Keratinocyte (primary cell): ENCODE results near the gene USP37. TPM values are rescaled to one million over a fixed set of nuclear protein-coding genes. Genes with fewer than 3 reads are reported as not detected.

Experiments
- DNase-seq: peaks from one replicate; pipeline ENCODE4 v3.0.0-alpha.2; 2011; ENCODE audit warnings: low read depth, missing footprints, low spot score
- FAIRE-seq: peaks from 2 replicates; lab custom pipeline; 2011; peaks lifted over from hg19 to GRCh38; lab: Jason Lieb, UNC
- H2AFZ ChIP-seq: 2 replicates; pipeline ENCODE4 v1.6.0; 2012; ENCODE audit warnings: low read length, control low read depth, inconsistent platforms; ENCODE audit not compliant: control insufficient read depth
- H3K27ac ChIP-seq: 2 replicates; pipeline ENCODE4 v1.5.1; 2011; ENCODE audit warnings: low read length; ENCODE audit not compliant: control insufficient read depth, insufficient read depth
- H3K27me3 ChIP-seq: 3 replicates; pipeline ENCODE4 v1.6.0; 2011; ENCODE audit warnings: low read length; ENCODE audit not compliant: control insufficient read depth, insufficient read depth; ENCODE audit errors: extremely low read depth
- H3K36me3 ChIP-seq, 2 experiments: 2 replicates in 1 of 2; 3 replicates in 1 of 2; pipeline ENCODE4 v1.5.1; 2011; ENCODE audit warnings: low read length in 2 of 2, mild to moderate bottlenecking in 1 of 2; ENCODE audit not compliant: control insufficient read depth in 2 of 2, insufficient read depth in 2 of 2; ENCODE audit errors: extremely low read depth in 1 of 2
- H3K4me1 ChIP-seq: 3 replicates; pipeline ENCODE4 v1.5.1; 2011; ENCODE audit warnings: low read length; ENCODE audit not compliant: control insufficient read depth, insufficient read depth; ENCODE audit errors: extremely low read depth
- H3K4me2 ChIP-seq: 3 replicates; pipeline ENCODE4 v1.6.0; 2011; ENCODE audit warnings: low read depth, low read length; ENCODE audit not compliant: control insufficient read depth, insufficient read depth; ENCODE audit errors: extremely low read depth
- H3K4me3 ChIP-seq, 3 experiments: fragments of 200-600 bp in 1 of 3; sonication (generic) in 1 of 3; 2 replicates in 2 of 3; 3 replicates in 1 of 3; pipeline ENCODE4 v1.5.1; 2011 to 2016; ENCODE audit warnings: low read length in 3 of 3, mild to moderate bottlenecking in 3 of 3, control low read depth in 2 of 3, inconsistent platforms in 1 of 3, low read depth in 1 of 3, mixed read lengths in 1 of 3, mixed run types in 1 of 3, moderate library complexity in 1 of 3; ENCODE audit not compliant: control insufficient read depth in 2 of 3, insufficient read depth in 2 of 3; ENCODE audit errors: extremely low read depth in 1 of 3
- H3K79me2 ChIP-seq: 2 replicates; pipeline ENCODE4 v1.6.0; 2012; ENCODE audit warnings: low read length; ENCODE audit not compliant: control insufficient read depth, insufficient read depth
- H3K9ac ChIP-seq: 3 replicates; pipeline ENCODE4 v1.6.0; 2011; ENCODE audit warnings: low read length; ENCODE audit not compliant: control insufficient read depth, insufficient read depth; ENCODE audit errors: extremely low read depth
- H3K9me1 ChIP-seq: 3 replicates; pipeline ENCODE4 v1.6.0; 2011; ENCODE audit warnings: low read length; ENCODE audit not compliant: control insufficient read depth, insufficient read depth; ENCODE audit errors: extremely low read depth
- H3K9me3 ChIP-seq: 2 replicates; pipeline ENCODE4 v1.5.1; 2012; ENCODE audit warnings: low read depth, low read length; ENCODE audit not compliant: control insufficient read depth
- H4K20me1 ChIP-seq: 3 replicates; pipeline ENCODE4 v1.6.0; 2011; ENCODE audit warnings: low read length; ENCODE audit not compliant: control insufficient read depth, insufficient read depth; ENCODE audit errors: extremely low read depth
- EZH2 ChIP-seq: IDR thresholded peaks from one replicate; pipeline ENCODE4 v1.6.1; 2012; ENCODE audit warnings: inconsistent platforms, mild to moderate bottlenecking, low read length, moderate library complexity
- dilution Hi-C: fragments of 300-500 bp; cut with MboI; formaldehyde crosslinking; loops from one replicate; pipeline ENCODE4 v1.7.0; 2020; ENCODE audit warnings: low sequenced_read_pairs; ENCODE audit not compliant: extremely low pct_ligation_motif_present
- polyA plus RNA-seq, 5 experiments: library from polyadenylated mRNA; depleted of rRNA in 3 of 5; stranded (reverse) in 3 of 5; stranded (forward) in 1 of 5; unstranded in 1 of 5; fragments of >200 nt; gene quantifications; 1 replicate in 1 of 5; 2 replicates in 3 of 5; 3 replicates in 1 of 5; pipeline versions ENCODE4 v1.2.1 to v1.2.3, GENCODE V29; 2011 to 2012; ENCODE audit warnings: missing spikeins in 2 of 5, low read depth in 1 of 5, low replicate concordance in 1 of 5
- TF ChIP-seq, protein P1 (sequence below), 3 experiments: IDR thresholded peaks in 1 of 3; conservative IDR thresholded peaks in 1 of 3; optimal IDR thresholded peaks in 1 of 3; 2 replicates in 2 of 3; 3 replicates in 1 of 3; pipeline versions ENCODE3 to v1.5.1; 2011; ENCODE audit warnings: low read length in 3 of 3, mild to moderate bottlenecking in 3 of 3, moderate library complexity in 2 of 3, control low read depth in 1 of 3, inconsistent platforms in 1 of 3; ENCODE audit not compliant: insufficient read depth in 2 of 3; ENCODE audit errors: extremely low read depth in 1 of 3

The USP37 gene
- polyA plus RNA-seq, 1 donor (not counting 4 experiments of a cell fraction or from before 2014, with no cell fraction given) = 4.2 TPM

DNA sequence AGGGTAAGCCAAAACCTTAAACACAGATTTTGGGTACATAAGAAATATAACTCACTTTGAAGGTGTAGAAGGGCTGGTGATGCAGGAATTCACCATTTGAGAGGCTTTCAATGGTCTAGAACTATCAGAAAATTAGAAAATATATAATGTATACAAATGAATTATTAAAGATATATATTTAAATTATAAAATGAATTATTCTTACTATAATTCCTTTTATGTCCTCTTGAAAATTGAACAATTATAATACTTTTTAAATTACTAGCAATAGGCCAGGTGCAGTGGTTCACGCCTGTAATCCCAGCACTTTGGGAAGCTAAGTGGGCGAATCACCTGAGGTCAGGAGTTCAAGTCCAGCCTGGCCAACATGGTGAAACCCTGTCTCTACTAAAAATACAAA, 88.6 kb downstream of the USP37 start:
- no peaks in the 10 kb centered on the region for H4K20me1 ChIP-seq
- dilution Hi-C loops = no loop called here
- no peak overlapping the region for H3K27ac ChIP-seq
- H3K9ac ChIP-seq = no peak overlapping the region
- TF ChIP-seq, protein P1, sequence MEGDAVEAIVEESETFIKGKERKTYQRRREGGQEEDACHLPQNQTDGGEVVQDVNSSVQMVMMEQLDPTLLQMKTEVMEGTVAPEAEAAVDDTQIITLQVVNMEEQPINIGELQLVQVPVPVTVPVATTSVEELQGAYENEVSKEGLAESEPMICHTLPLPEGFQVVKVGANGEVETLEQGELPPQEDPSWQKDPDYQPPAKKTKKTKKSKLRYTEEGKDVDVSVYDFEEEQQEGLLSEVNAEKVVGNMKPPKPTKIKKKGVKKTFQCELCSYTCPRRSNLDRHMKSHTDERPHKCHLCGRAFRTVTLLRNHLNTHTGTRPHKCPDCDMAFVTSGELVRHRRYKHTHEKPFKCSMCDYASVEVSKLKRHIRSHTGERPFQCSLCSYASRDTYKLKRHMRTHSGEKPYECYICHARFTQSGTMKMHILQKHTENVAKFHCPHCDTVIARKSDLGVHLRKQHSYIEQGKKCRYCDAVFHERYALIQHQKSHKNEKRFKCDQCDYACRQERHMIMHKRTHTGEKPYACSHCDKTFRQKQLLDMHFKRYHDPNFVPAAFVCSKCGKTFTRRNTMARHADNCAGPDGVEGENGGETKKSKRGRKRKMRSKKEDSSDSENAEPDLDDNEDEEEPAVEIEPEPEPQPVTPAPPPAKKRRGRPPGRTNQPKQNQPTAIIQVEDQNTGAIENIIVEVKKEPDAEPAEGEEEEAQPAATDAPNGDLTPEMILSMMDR (optimal IDR thresholded peaks at IDR 0.05 in 1 of 3, IDR thresholded peaks at IDR 0.05 in 1 of 3, conservative IDR thresholded peaks at IDR 0.05 in 1 of 3; ENCODE audit: extremely low read depth in 1 of 3, insufficient read depth in 2 of 3, low read length in 3 of 3) = no peak
- no peaks in the 10 kb centered on the region for H3K79me2 ChIP-seq
- H3K9me3 ChIP-seq = no peaks in the 10 kb centered on the region
- FAIRE-seq (no peak), DNase-seq (no peak)
- H3K36me3 ChIP-seq = peaks cover 0 to 8% of the 10 kb centered on the region in 2 experiments
- no peaks in the 10 kb centered on the region for H3K27me3 ChIP-seq
- no peak overlapping the region for H2AFZ ChIP-seq
- H3K4me1 ChIP-seq = no peaks in the 10 kb centered on the region
- H3K9me1 ChIP-seq = no peaks in the 10 kb centered on the region
- H3K4me2 ChIP-seq = no peak overlapping the region
- no peak overlapping the region for H3K4me3 ChIP-seq

DNA sequence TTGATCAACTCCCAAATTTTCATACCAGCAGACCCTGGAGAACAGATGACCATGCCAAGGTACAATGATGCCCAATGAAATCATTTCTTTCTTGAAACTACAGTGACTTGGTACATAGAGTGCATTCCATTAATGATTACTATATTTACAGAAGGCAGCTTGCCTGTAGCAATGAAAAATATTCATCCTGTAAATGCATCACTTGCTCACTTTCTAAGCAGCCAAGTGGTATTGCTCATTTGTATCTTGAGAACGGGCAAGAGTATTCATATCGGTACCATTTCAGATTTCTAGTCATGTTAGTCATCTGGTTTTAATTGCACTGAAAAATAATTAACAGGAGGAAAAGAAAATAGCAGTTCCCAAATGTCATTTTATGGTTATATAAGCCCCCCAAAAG, 89.6 kb downstream of the USP37 start:
- peaks cover 0 to 5% of the 10 kb centered on the region in 2 experiments for H3K36me3 ChIP-seq
- dilution Hi-C loops = no loop called here

More for the DNA sequence above, 89.6 kb downstream of the USP37 start:
- no peak overlapping the region for H2AFZ ChIP-seq
- no peaks in the 10 kb centered on the region for H3K27me3 ChIP-seq
- FAIRE-seq (no peak), DNase-seq (no peak)
- H3K9me3 ChIP-seq = no peaks in the 10 kb centered on the region
- H3K79me2 ChIP-seq = no peaks in the 10 kb centered on the region
- no peaks in the 10 kb centered on the region for H4K20me1 ChIP-seq
- no peak overlapping the region for H3K27ac ChIP-seq
- H3K4me2 ChIP-seq = no peak overlapping the region
- no peaks in the 10 kb centered on the region for H3K4me1 ChIP-seq
- H3K9ac ChIP-seq = no peak overlapping the region
- TF ChIP-seq, protein P1 (optimal IDR thresholded peaks at IDR 0.05 in 1 of 3, IDR thresholded peaks at IDR 0.05 in 1 of 3, conservative IDR thresholded peaks at IDR 0.05 in 1 of 3; ENCODE audit: extremely low read depth in 1 of 3, insufficient read depth in 2 of 3, low read length in 3 of 3) = no peak
- no peak for TF ChIP-seq EZH2
- no peaks in the 10 kb centered on the region for H3K9me1 ChIP-seq
- no peak overlapping the region for H3K4me3 ChIP-seq
